GM23338 (cell line): ENCODE measurements around the gene ROBO1. TPM values are rescaled to one million over a fixed set of nuclear protein-coding genes. Genes with fewer than 3 reads are reported as not detected.

Experiments used
- ATAC-seq: fragments of 200-7000 bp; cut with Tn5 transposase; 3 replicates; pipeline ENCODE4 v1.9.1; 2020
- DNase-seq: peaks from one replicate; pipeline ENCODE4 v3.0.0-alpha.2; 2015; ENCODE audit warnings: low spot score
- H2AFZ ChIP-seq: fragments of 200-600 bp; sonication (generic); 2 replicates; pipeline ENCODE4 v1.8.0; 2016; ENCODE audit warnings: antibody characterized with exemption, mild to moderate bottlenecking, moderate library complexity
- H3F3A ChIP-seq: fragments of 200-600 bp; sonication (generic); replicated peaks from 2 replicates; pipeline ENCODE4 v1.8.0; 2017; ENCODE audit warnings: antibody characterized with exemption, mixed run types, low read depth
- H3K27ac ChIP-seq: fragments of 200-600 bp; sonication (generic); 2 replicates; pipeline ENCODE4 v1.6.1; 2016; ENCODE audit warnings: low read depth
- H3K27me3 ChIP-seq: fragments of 200-600 bp; sonication (generic); 2 replicates; pipeline ENCODE4 v1.8.0; 2016; ENCODE audit warnings: mild to moderate bottlenecking, mixed run types, moderate library complexity; ENCODE audit not compliant: insufficient read depth
- H3K36me3 ChIP-seq: fragments of 200-600 bp; sonication (generic); 2 replicates; pipeline ENCODE4 v1.8.0; 2016; ENCODE audit warnings: mild to moderate bottlenecking; ENCODE audit not compliant: insufficient read depth
- H3K4me1 ChIP-seq: fragments of 200-600 bp; sonication (generic); 2 replicates; pipeline ENCODE4 v1.8.0; 2016; ENCODE audit warnings: mild to moderate bottlenecking, moderate library complexity; ENCODE audit not compliant: insufficient read depth
- H3K4me2 ChIP-seq: fragments of 200-600 bp; sonication (generic); 2 replicates; pipeline ENCODE4 v1.7.1; 2017; ENCODE audit warnings: mixed run types
- H3K4me3 ChIP-seq: fragments of 200-600 bp; sonication (generic); 2 replicates; pipeline ENCODE4 v1.6.1; 2016; ENCODE audit warnings: mixed run types
- H3K79me2 ChIP-seq: fragments of 200-600 bp; sonication (generic); replicated peaks from 2 replicates; pipeline ENCODE4 v1.8.0; 2017; ENCODE audit warnings: mild to moderate bottlenecking; ENCODE audit not compliant: insufficient read depth
- H3K9me2 ChIP-seq: fragments of 200-600 bp; sonication (generic); 2 replicates; pipeline ENCODE4 v1.8.0; 2017; ENCODE audit not compliant: insufficient read depth
- H4K20me1 ChIP-seq: fragments of 200-600 bp; sonication (generic); replicated peaks from 2 replicates; pipeline ENCODE4 v1.8.0; 2017; ENCODE audit warnings: mild to moderate bottlenecking; ENCODE audit not compliant: insufficient read depth
- H3K27ac Mint-ChIP-seq: 2 replicates; pipeline ENCODE4 v1.8.0; 2020; ENCODE audit warnings: inconsistent platforms, mild to moderate bottlenecking, moderate library complexity, mixed read lengths
- H3K27me3 Mint-ChIP-seq: 3 replicates; pipeline ENCODE4 v1.8.0; 2022; ENCODE audit warnings: low read depth, mild to moderate bottlenecking, moderate library complexity, mixed read lengths, inconsistent platforms; ENCODE audit not compliant: insufficient read depth, poor library complexity
- H3K36me3 Mint-ChIP-seq: 3 replicates; pipeline ENCODE4 v1.8.0; 2021; ENCODE audit warnings: low read depth, mild to moderate bottlenecking, inconsistent platforms, moderate library complexity, mixed read lengths
- H3K4me1 Mint-ChIP-seq: 3 replicates; pipeline ENCODE4 v1.8.0; 2020; ENCODE audit warnings: mild to moderate bottlenecking, inconsistent platforms, mixed read lengths
- H3K4me3 Mint-ChIP-seq: 3 replicates; pipeline ENCODE4 v1.8.0; 2021; ENCODE audit warnings: moderate library complexity, mild to moderate bottlenecking, inconsistent platforms, mixed read lengths
- H3K9me3 Mint-ChIP-seq: 3 replicates; pipeline ENCODE4 v1.8.0; 2020; ENCODE audit warnings: moderate library complexity, mild to moderate bottlenecking, inconsistent platforms, mixed read lengths
- CREB1 ChIP-seq: fragments of 250-450 bp; sonication (Bioruptor Pico); IDR thresholded peaks from 2 replicates; pipeline ENCODE4 v1.5.0; 2020; ENCODE audit warnings: low read depth, mild to moderate bottlenecking, moderate library complexity
- CTCF ChIP-seq, 2 experiments: fragments of 200-600 bp in 1 of 2; sonication (generic) in 1 of 2; conservative IDR thresholded peaks; 2 replicates each; pipeline versions ENCODE4 v1.5.1 to v1.6.1; 2016 to 2017; ENCODE audit warnings: antibody characterized with exemption in 2 of 2, low read depth in 2 of 2, mild to moderate bottlenecking in 2 of 2, moderate library complexity in 1 of 2
- ETS1 ChIP-seq: IDR thresholded peaks from 2 replicates; pipeline ENCODE4 v1.6.1; 2016; ENCODE audit warnings: antibody characterized with exemption
- EZH2 ChIP-seq: fragments of 200-600 bp; sonication (generic); IDR thresholded peaks from one replicate; pipeline ENCODE4 v1.8.0; 2017; ENCODE audit warnings: antibody characterized with exemption, mild to moderate bottlenecking, low read depth; ENCODE audit not compliant: unreplicated experiment
- EZH2phosphoT487 ChIP-seq: fragments of 200-600 bp; sonication (generic); IDR thresholded peaks from one replicate; pipeline ENCODE4 v1.8.1; 2018; ENCODE audit warnings: antibody characterized with exemption; ENCODE audit not compliant: unreplicated experiment
- JUNB ChIP-seq: IDR thresholded peaks from one replicate; pipeline ENCODE4 v1.6.1; 2016; ENCODE audit warnings: antibody characterized with exemption; ENCODE audit not compliant: unreplicated experiment
- NANOG ChIP-seq: IDR thresholded peaks from 2 replicates; pipeline ENCODE4 v1.6.1; 2016; ENCODE audit warnings: antibody characterized with exemption, borderline replicate concordance
- POLR2AphosphoS5 ChIP-seq: IDR thresholded peaks from 2 replicates; pipeline ENCODE4 v1.6.1; 2016; ENCODE audit warnings: antibody characterized with exemption, low read depth
- REST ChIP-seq: IDR thresholded peaks from one replicate; pipeline ENCODE4 v1.6.1; 2018; ENCODE audit warnings: antibody characterized with exemption; ENCODE audit not compliant: unreplicated experiment
- STAT1 ChIP-seq: IDR thresholded peaks from one replicate; pipeline ENCODE4 v1.6.1; 2016; ENCODE audit warnings: antibody characterized with exemption; ENCODE audit not compliant: unreplicated experiment
- ZNF114 ChIP-seq: fragments of 250-450 bp; sonication (Bioruptor Pico); IDR thresholded peaks from 2 replicates; pipeline ENCODE4 v1.5.0; 2020; ENCODE audit warnings: mild to moderate bottlenecking, moderate library complexity
- ZNF331 ChIP-seq: fragments of 250-450 bp; sonication (Bioruptor Pico); IDR thresholded peaks from 2 replicates; pipeline ENCODE4 v1.5.0; 2020; ENCODE audit warnings: low read depth, mild to moderate bottlenecking, moderate library complexity
- ZNF462 ChIP-seq: fragments of 250-450 bp; sonication (Bioruptor Pico); IDR thresholded peaks from 2 replicates; pipeline ENCODE4 v1.5.0; 2020; ENCODE audit warnings: mild to moderate bottlenecking, moderate library complexity
- polyA plus RNA-seq: library from polyadenylated mRNA; unstranded; fragments of >200 nt; fragmentation: Nextera tagmentation; extraction: Ambion mirVana; gene quantifications from 2 replicates; pipeline ENCODE4 v1.2.1, GENCODE V29; 2016
- total RNA-seq: library from RNA; depleted of rRNA; stranded (reverse); fragments of >200 nt; shearing (Covaris generic); gene quantifications from 2 replicates; pipeline ENCODE4 v1.2.3, GENCODE V29; 2014

The ROBO1 gene
- total and polyA plus RNA-seq, 2 experiments from 2014 or later: 19.2 to 78.3 TPM

GRCh38 chr3:79253704-79254103, 514.1 kb downstream of the ROBO1 start:
- Histone ChIP-seq H3K27me3 (no peaks in the 10 kb centered on the region), H3K36me3 (no peaks in the 10 kb centered on the region), H4K20me1 (no peaks in the 10 kb centered on the region), H3K27ac (no peak overlapping the region), H3K4me3 (no peak overlapping the region), H2AFZ (no peak overlapping the region), H3F3A (no peaks in the 10 kb centered on the region), H3K4me2 (no peak overlapping the region), H3K4me1 (no peaks in the 10 kb centered on the region), H3K79me2 (no peaks in the 10 kb centered on the region), H3K9me2 (peaks cover 6% of the 10 kb centered on the region; the same call in 1 of the 2 replicates)
- no peak for ATAC-seq
- Mint-ChIP-seq H3K36me3 (no peaks in the 10 kb centered on the region), H3K4me3 (no peak overlapping the region), H3K27ac (no peak overlapping the region), H3K9me3 (no peaks in the 10 kb centered on the region), H3K4me1 (no peaks in the 10 kb centered on the region; the same call in 2 of the 3 replicates), H3K27me3 (peaks cover 2% of the 10 kb centered on the region)
- DNase-seq: no peak
- TF ChIP-seq ZNF462 (CRISPR knock-in tag) (no peak), ZNF331 (CRISPR knock-in tag) (no peak), ETS1 (no peak), CREB1 (no peak), STAT1 (no peak), ZNF114 (CRISPR knock-in tag) (no peak), JUNB (no peak), EZH2phosphoT487 (no peak), EZH2 (no peak), CTCF (conservative IDR thresholded peaks at IDR 0.05; ENCODE audit: low read depth in 2 of 2) (no peak), NANOG (no peak), POLR2AphosphoS5 (no peak), REST (no peak)
